Panc1 (cell line): ENCODE results near the gene THAP4. TPM values are rescaled to one million over a fixed set of nuclear protein-coding genes. Genes with fewer than 3 reads are reported as not detected.

Experiments
- ATAC-seq: fragments of 200-7000 bp; cut with Tn5 transposase; 2 replicates; pipeline ENCODE4 v1.9.1; 2020; ENCODE audit warnings: mild to moderate bottlenecking, moderate library complexity
- BruUV-seq: library from RNA; stranded (reverse); fragments of 400-500 nt; replicated peaks from 2 replicates; lab custom pipeline; 2021; lab: Mats Ljungman, UMichigan
- CTCF ChIA-PET: fragments of 300-600 bp; sonication (Branson Sonifier 250); formaldehyde crosslinking; loops from one replicate; lab custom pipeline; 2022; ENCODE audit warnings: antibody characterized with exemption; lab: Charles Lee
- POLR2A ChIA-PET: fragments of 300-600 bp; sonication (Branson Sonifier 250); formaldehyde crosslinking; loops from one replicate; lab custom pipeline; 2022; ENCODE audit warnings: antibody characterized with exemption; lab: Charles Lee
- DNase-seq: peaks from one replicate; pipeline ENCODE4 v3.0.0-alpha.2; 2010; ENCODE audit warnings: low read depth, low spot score
- H3K27ac ChIP-seq: 2 replicates; pipeline ENCODE4 v1.5.1; 2011; ENCODE audit warnings: mild to moderate bottlenecking, low read length, inconsistent platforms
- H3K27me3 ChIP-seq: fragments of 200-500 bp; sonication (Bioruptor generic); 2 replicates; pipeline ENCODE4 v1.6.0; 2014; ENCODE audit warnings: low read length, inconsistent platforms; ENCODE audit not compliant: control insufficient read depth, insufficient read depth
- H3K36me3 ChIP-seq: fragments of 200-500 bp; sonication (Bioruptor generic); 2 replicates; pipeline ENCODE4 v1.5.1; 2014; ENCODE audit warnings: inconsistent platforms, mild to moderate bottlenecking, low read length, moderate library complexity; ENCODE audit not compliant: control insufficient read depth, insufficient read depth
- H3K4me1 ChIP-seq: 2 replicates; pipeline ENCODE4 v1.5.1; 2011; ENCODE audit warnings: inconsistent platforms, mild to moderate bottlenecking, low read length, moderate library complexity; ENCODE audit not compliant: control insufficient read depth, insufficient read depth
- H3K4me3 ChIP-seq, 2 experiments: 2 replicates each; pipeline ENCODE4 v1.5.1; 2011 to 2012; ENCODE audit warnings: low read depth in 2 of 2, low read length in 2 of 2, mild to moderate bottlenecking in 2 of 2, inconsistent platforms in 1 of 2, moderate library complexity in 1 of 2
- H3K9me3 ChIP-seq: fragments of 200-500 bp; sonication (Bioruptor generic); 2 replicates; pipeline ENCODE4 v1.5.1; 2014; ENCODE audit warnings: low read depth, mild to moderate bottlenecking, inconsistent platforms, low read length, moderate library complexity; ENCODE audit not compliant: control insufficient read depth, insufficient read depth
- CTCF ChIP-seq: fragments of 450-650 bp; IDR thresholded peaks from 2 replicates; pipeline ENCODE4 v1.5.1; 2017; ENCODE audit warnings: mild to moderate bottlenecking
- POLR2AphosphoS5 ChIP-seq: IDR thresholded peaks from 2 replicates; pipeline ENCODE4 v1.6.1; 2012; ENCODE audit warnings: mild to moderate bottlenecking, low read depth, low read length, moderate library complexity
- REST ChIP-seq, 2 experiments: IDR thresholded peaks; 2 replicates each; pipeline ENCODE4 v1.6.1; 2011 to 2012; ENCODE audit warnings: low read depth in 2 of 2, control low read depth in 1 of 2, low read length in 1 of 2, mild to moderate bottlenecking in 1 of 2, moderate library complexity in 1 of 2; ENCODE audit not compliant: insufficient read depth in 1 of 2
- SIN3A ChIP-seq: IDR thresholded peaks from 2 replicates; pipeline ENCODE4 v1.6.1; 2012; ENCODE audit warnings: low read depth, mild to moderate bottlenecking, low read length, moderate library complexity, borderline replicate concordance; ENCODE audit not compliant: insufficient read depth
- TCF7L2 ChIP-seq: IDR thresholded peaks from 2 replicates; pipeline ENCODE4 v1.6.1; 2011; ENCODE audit warnings: mild to moderate bottlenecking, low read depth, low read length, inconsistent platforms
- in situ Hi-C: cut with HindIII; loops from 2 replicates; pipeline ENCODE4 v1.10.0; 2016; ENCODE audit warnings: low sequenced_read_pairs, low pct_unique_long_range_greater_than_20kb
- intact Hi-C: fragments of 100-400 bp; cut with micrococcal nuclease; formaldehyde crosslinking; loops from one replicate; pipeline ENCODE4 v1.10.0; 2022; ENCODE audit not compliant: unreplicated experiment
- total RNA-seq: library from RNA; stranded (reverse); gene quantifications from one replicate; pipeline ENCODE4 v1.2.1, GENCODE V29; 2021; ENCODE audit not compliant: unreplicated experiment

THAP4 gene
- total RNA-seq, 1 experiment from 2014 or later = 77.9 TPM

- ATAC-seq (no peak), DNase-seq (no peak)
- ChIA-PET POLR2A (no interaction called here), CTCF (interaction anchor here (0.6 kb wide), 1 partner anchor 34 kb away, joined by 5 read pairs; no protein-coding TSS in a partner anchor)
- intact Hi-C loops = no loop called here
- Histone ChIP-seq H3K36me3 (no peaks in the 10 kb centered on the region; the same call in 1 of the 2 replicates), H3K27ac (no peak overlapping the region), H3K4me1 (peaks cover 38% of the 10 kb centered on the region), H3K27me3 (no peaks in the 10 kb centered on the region), H3K9me3 (no peaks in the 10 kb centered on the region), H3K4me3 (no peak overlapping the region)
- no TSS peak for BruUV-seq
- in situ Hi-C loops = no loop called here
- TF ChIP-seq CTCF (no peak), TCF7L2 (no peak), REST (IDR thresholded peaks at IDR 0.05; ENCODE audit: insufficient read depth in 1 of 2, low read depth in 2 of 2, low read length in 1 of 2) (no peak), SIN3A (no peak), POLR2AphosphoS5 (no peak)
Measured at GRCh38 chr2:241563571-241563980, 73.4 kb downstream of the THAP4 start.

GRCh38 chr2:241563031-241563507 lies 73.9 kb downstream of the THAP4 start:
- CTCF ChIA-PET = no interaction called here
- H3K36me3 ChIP-seq = no peaks in the 10 kb centered on the region; the same call in 1 of the 2 replicates
- no peaks in the 10 kb centered on the region for H3K27me3 ChIP-seq
- H3K4me3 ChIP-seq = no peak overlapping the region
- POLR2A ChIA-PET = no interaction called here
- no TSS peak for BruUV-seq
- TF ChIP-seq CTCF (no peak), TCF7L2 (no peak)
- H3K27ac ChIP-seq = no peak overlapping the region
- DNase-seq (no peak), ATAC-seq (no peak)
- no peaks in the 10 kb centered on the region for H3K9me3 ChIP-seq
- in situ Hi-C loops (no loop called here), intact Hi-C loops (no loop called here)
- H3K4me1 ChIP-seq = peaks cover 40% of the 10 kb centered on the region
